NCI-H2227 treated with DMSO at 0.1 percent for 48 hours (cell line): ENCODE results near the gene ATPAF1.

Experiments
- DNase-seq: peaks from one replicate; lab custom pipeline; 2025; lab: John Stamatoyannopoulos, UW

The ATPAF1 gene

GRCh38 chr1:46592823-46593222 is 75.3 kb downstream of the ATPAF1 start:
- no peak for DNase-seq

GRCh38 chr1:46589529-46589928 is 78.6 kb downstream of the ATPAF1 start:
- no peak for DNase-seq

GRCh38 chr1:46587069-46587468 is 81.1 kb downstream of the ATPAF1 start:
- no peak for DNase-seq

- DNase-seq = no peak
Observed at GRCh38 chr1:46585312-46585938, 82.7 kb downstream of the ATPAF1 start.

- no peak for DNase-seq
Observed at GRCh38 chr1:46583494-46583893, 84.7 kb downstream of the ATPAF1 start.

GRCh38 chr1:46582972-46583371 is 85.2 kb downstream of the ATPAF1 start:
- no peak for DNase-seq
